ENCODE measurements around the gene MST1. TPM values are rescaled to one million over a fixed set of nuclear protein-coding genes. Genes with fewer than 3 reads are reported as not detected.

The MST1 gene
- total RNA-seq, 2 experiments from 2014 or later, result 9.6 to 11.8 TPM

- Mint-ChIP-seq H3K27me3 (no peaks in the 10 kb centered on the region), H3K4me1 (ENCODE audit: low read depth) (no peaks in the 10 kb centered on the region), H3K27ac (no peak overlapping the region), H3K4me3 (no peak overlapping the region), H3K9me3 (no peaks in the 10 kb centered on the region), H3K36me3 (ENCODE audit: low read depth) (peaks cover 23% of the 10 kb centered on the region)
- intact Hi-C loops (cut with micrococcal nuclease), result no loop called here
- ATAC-seq, result no peak
- no peak for DNase-seq
- no peak for TF ChIP-seq CTCF (IDR thresholded peaks at IDR 0.05)
- ChIA-PET CTCF (no interaction called here), POLR2A (interaction anchor here (0.9 to 1.6 kb wide), 2 partner anchors 9 to 14 kb away, joined by 3 to 4 read pairs; partner anchors contain the start of gene GMPPB)
These were observed 43.3 kb upstream of the MST1 start for GRCh38 chr3:49732597-49732996.

GRCh38 chr3:49729966-49730609, 40.8 kb upstream of the MST1 start:
- CTCF ChIA-PET, result interaction anchor here (0.8 kb wide), 1 partner anchor 387 kb away, joined by 3 read pairs; no protein-coding TSS in a partner anchor
- no peaks in the 10 kb centered on the region for H3K27me3 Mint-ChIP-seq
- no peaks in the 10 kb centered on the region for H3K9me3 Mint-ChIP-seq
- H3K27ac Mint-ChIP-seq, result no peak overlapping the region
- intact Hi-C loops (cut with micrococcal nuclease), result no loop called here
- no peak for TF ChIP-seq CTCF (IDR thresholded peaks at IDR 0.05)
- ATAC-seq (no peak), DNase-seq (no peak)
- POLR2A ChIA-PET, result interaction anchor here (0.9 kb wide), 1 partner anchor 9 kb away, joined by 3 read pairs; no protein-coding TSS in a partner anchor
- no peaks in the 10 kb centered on the region for H3K4me1 Mint-ChIP-seq (ENCODE audit: low read depth)
- H3K4me3 Mint-ChIP-seq, result no peak overlapping the region
- peaks cover 15% of the 10 kb centered on the region for H3K36me3 Mint-ChIP-seq (ENCODE audit: low read depth)

GRCh38 chr3:49727924-49728361, 38.7 kb upstream of the MST1 start:
- no peak for TF ChIP-seq CTCF (IDR thresholded peaks at IDR 0.05)
- Mint-ChIP-seq H3K36me3 (ENCODE audit: low read depth) (peaks cover 12% of the 10 kb centered on the region), H3K27ac (no peak overlapping the region), H3K27me3 (no peaks in the 10 kb centered on the region), H3K4me1 (ENCODE audit: low read depth) (peaks cover 3% of the 10 kb centered on the region), H3K4me3 (no peak overlapping the region), H3K9me3 (no peaks in the 10 kb centered on the region)
- DNase-seq (no peak), ATAC-seq (no peak)
- CTCF ChIA-PET, result interaction anchor here (1.5 kb wide), 1 partner anchor 9 kb away, joined by 3 read pairs; no protein-coding TSS in a partner anchor
- intact Hi-C loops (cut with micrococcal nuclease), result no loop called here
- POLR2A ChIA-PET, result no interaction called here

GRCh38 chr3:49727154-49727923, 38.1 kb upstream of the MST1 start:
- Mint-ChIP-seq H3K9me3 (no peaks in the 10 kb centered on the region), H3K27me3 (no peaks in the 10 kb centered on the region), H3K36me3 (ENCODE audit: low read depth) (peaks cover 13% of the 10 kb centered on the region), H3K27ac (no peak overlapping the region), H3K4me3 (no peak overlapping the region), H3K4me1 (ENCODE audit: low read depth) (peaks cover 9% of the 10 kb centered on the region)
- CTCF ChIA-PET, result interaction anchor here (1.5 kb wide), 1 partner anchor 9 kb away, joined by 3 read pairs; no protein-coding TSS in a partner anchor
- DNase-seq, result no peak
- POLR2A ChIA-PET, result interaction anchor here (1.4 to 1.6 kb wide), 2 partner anchors 9 to 17 kb away, joined by 3 to 4 read pairs; no protein-coding TSS in a partner anchor
- intact Hi-C loops (cut with micrococcal nuclease), result no loop called here
- ATAC-seq, result no peak
- TF ChIP-seq CTCF (IDR thresholded peaks at IDR 0.05), result no peak
